GM21737 (cell line): ENCODE results near the gene RBM19.

Source experiments
- ATAC-seq: cut with Tn5 transposase; IDR thresholded peaks from one replicate; pipeline ENCODE4 v1.9.1; 2021; ENCODE audit warnings: mild to moderate bottlenecking, moderate library complexity; ENCODE audit not compliant: unreplicated experiment

Gene RBM19

DNA sequence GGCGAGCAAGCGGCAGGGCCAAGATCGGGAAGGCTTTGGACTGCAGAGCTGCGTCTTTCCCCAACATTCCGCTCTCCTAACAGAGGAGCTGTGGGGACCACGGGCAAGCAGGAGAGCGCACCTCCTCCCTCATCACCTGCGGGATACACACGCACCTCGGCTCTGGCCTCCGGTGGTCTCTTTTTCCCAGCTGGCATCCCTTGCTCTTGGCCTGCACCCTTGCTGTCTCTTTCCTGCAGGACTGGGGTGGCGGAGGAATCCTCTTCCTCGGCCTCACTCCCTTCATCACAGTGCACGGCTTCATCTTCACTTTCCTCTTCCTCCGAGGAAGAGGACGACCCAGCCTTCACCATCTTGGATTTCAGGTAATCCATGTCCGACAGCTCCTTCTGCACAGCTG lies 8.5 kb downstream of the RBM19 start:
- no peak for ATAC-seq

DNA sequence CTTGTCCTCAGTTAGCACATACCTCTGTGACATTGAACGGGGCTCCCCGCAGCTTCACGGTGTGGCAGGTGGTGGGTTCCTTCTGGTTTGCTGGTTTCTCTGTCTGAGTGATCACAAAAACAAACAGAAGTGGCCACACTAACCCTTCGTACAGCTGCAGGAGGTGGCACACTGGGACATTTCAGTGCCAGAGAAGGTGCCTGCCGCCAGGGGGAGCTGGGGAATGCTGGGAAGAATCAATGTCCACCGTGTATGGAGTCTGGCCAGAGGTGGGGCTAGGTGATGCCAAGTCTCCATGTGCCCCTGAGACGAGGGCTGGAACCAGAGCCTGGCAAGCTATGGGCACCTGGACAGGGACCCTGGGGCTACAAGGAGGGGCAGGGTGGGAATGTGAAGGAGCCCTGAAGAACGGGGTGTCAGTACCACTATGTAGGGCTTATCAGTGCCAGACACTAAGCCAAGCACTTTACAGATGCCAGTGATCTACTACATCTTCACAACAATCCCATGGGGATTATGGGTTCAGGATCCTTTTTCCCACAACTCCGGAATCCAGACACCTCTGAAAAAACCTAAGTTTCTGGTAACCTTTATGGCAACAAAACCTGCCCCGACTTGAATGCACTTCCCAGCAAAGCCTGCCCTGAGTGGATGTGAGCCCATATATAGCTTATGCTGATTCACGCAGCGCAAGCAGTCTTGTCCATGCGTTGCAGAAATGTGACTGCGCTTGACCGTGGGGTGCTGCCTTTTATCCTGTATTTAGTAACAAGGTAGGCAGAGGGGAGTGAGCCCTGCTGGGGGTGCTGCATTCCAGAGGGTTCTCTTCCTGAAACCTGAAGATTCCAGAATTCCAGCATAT lies 10.8 kb downstream of the RBM19 start:
- no peak for ATAC-seq

DNA sequence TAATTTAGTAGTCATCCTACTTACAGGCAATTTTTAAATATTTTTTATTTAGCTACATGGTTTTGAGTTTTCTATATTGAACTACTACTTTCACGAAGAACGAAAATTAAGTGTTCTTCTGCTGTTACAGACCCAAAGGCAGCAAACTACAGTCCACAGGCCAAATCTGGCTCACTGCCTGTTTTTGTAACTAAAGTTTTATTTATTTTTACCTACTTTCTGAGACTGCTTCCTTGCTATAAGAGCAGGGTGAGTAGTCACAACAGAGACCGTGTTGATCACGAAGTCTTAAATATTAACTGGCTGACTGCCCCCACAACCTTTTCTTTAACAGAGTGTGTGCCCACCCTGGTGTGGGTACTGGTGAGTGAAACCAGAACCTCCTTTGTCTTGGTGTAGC lies 11.6 kb downstream of the RBM19 start:
- ATAC-seq: no peak

DNA sequence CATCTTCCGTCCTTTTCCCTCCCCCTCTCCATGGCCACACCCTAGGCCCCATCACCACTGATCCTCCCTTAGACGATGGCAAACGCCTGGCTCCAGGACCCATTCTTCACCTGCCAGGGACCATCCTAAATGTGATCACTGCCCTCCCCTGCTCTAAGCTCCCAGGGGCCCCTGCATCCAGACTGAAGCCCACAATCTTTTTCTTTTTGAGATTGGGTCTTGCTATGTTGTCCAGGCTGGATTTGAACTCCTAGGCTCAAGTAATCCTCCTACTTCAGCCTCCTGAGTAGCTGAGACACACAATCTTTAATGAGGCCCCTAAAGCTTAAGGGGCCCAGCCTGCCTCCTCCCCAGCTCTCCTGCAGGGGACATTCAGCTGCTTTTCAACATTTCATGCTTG lies 15.3 kb downstream of the RBM19 start:
- ATAC-seq: no peak

DNA sequence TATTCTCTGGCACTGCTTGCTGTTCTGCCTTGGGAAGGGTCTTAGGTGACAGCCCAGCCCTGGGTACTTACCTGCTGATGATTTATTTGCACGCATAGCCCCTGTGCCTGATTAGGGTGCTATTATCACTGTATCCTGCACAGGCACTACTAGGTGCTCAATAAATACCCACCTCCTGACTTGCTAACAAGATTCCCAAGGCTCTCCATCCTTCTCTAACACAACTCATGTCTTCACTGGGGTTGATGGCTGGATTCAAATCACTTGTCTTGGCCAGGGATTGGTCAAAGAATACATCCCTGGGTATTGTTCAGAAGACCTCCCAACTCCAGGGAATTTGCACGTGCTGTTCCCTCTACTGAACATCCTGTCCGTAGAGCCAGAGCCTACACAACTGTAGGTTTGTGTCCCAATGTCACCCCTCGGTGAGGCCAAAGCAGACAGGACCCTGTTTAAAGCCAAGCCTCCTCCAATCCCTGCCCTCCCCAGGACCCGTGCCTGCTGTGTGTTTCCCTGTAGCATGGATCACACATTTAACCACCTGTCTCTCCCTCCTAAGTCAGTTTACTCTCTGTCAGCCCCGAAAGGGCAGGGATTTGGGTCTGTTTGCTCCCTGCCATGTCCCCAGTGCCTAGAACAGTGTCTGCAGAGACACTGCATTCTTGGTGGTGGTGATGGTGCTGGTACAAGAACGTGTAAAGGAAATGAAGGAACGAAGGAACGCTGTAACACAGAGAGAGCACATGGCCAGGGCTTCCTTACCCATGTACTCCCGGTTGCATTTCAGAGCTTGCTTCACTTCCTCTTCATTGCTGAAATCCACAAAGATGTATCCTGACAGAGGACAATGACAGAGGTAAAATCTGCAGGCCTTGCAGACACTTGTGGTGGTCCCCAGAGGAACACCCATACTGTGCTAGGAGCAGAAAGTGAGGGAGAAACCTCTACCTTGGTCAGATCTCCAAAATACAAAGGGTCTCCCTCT lies 16.5 kb downstream of the RBM19 start:
- no peak for ATAC-seq

DNA sequence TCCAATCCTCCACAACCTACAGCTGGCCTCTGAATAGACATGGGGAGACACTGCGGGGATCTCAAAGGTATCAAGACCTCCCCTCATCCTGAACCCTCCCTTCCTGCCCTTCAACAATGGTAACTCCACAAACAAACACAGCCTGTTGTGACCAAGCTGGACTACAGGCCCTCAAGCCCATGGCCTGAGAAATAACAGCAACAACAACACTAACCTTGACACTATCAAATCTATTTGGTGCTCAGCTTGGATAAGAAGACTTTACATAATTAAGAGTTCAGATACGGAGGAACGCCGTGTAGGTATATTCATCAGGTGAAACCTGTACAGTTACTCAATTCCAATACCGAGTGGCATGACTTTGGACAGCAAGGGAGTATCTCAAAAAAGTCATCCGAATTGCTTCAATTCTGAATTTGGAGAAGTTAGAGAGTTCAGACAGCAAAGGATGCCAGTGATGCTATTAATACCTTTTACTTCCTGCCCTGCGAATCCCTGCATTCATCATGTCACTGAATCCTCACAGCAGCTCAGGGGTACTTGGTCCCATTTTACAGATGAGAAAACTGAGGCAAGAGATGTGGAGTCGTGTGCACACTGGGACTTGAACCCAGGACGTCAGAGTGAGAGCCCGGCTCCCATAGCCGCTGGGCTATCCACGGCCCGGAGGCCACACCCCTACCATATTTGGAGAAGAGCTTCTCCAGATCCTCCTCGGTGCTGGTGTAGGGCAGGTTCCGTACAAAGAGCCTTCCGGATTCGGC lies 17.8 kb downstream of the RBM19 start:
- ATAC-seq: no peak

DNA sequence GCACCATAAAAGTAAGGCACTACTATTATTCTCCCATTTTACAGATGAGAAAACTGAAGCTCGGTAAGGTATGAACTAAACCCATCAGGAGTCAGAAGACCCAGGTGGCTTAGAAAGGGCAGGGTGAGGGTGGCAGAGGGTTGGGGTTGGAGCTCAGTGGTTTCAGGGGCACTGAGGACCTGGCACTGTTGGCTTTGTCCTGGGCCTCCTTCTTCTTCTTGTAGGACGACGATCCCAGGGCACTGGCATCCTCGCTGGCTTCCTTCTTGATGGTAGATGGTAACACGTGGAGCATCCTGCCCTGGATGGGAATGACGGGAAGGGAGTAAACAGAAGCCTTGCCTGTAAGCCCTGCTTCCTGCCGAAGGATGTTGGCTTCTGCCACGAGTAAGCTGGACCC lies 19.9 kb downstream of the RBM19 start:
- no peak for ATAC-seq

DNA sequence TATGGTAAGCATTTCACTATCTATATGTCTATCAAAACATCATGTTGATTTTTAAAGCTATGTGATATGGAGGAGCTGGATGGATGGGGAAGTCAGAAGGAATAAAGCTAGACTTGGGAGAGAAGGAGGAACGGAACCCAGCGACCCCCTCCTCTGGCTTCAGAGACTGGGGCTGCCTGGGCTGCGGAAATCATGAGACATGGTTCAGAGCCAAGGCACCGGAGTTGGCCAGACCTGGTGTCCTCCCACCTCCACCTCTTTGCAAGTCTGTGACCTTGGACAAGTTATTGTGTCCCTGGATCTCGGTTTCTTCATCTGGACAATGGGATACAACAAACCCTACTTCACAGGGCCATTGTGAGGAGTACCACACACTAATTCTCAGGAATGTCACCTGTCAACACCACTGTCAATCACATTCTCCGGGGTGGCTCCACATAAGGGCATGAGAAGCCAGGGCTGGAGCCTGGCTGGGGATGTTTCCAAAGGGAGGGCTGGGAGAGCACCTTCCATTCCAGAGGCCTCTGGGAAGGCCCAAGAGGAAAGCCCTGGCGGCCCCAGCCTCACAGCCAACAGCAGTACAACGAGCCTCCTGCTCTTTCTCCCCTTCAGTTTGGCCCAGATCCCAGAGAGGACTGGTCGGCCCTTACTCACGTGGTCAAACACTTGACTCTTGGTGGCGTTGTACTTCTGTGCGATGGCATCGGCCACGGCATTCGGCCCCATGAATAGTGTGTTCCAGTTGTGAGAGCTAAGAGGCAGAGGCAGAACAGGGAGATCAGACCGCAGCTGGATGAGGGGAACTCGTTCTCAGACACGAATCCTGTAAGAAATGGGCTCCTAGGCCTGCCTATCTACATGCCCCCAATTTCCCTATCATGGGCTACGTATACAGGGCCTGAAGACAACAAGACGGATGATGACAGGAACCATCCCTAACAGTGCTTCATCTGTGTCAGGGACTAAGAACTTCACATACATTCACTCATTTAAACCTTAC lies 20.7 kb downstream of the RBM19 start:
- ATAC-seq: no peak

DNA sequence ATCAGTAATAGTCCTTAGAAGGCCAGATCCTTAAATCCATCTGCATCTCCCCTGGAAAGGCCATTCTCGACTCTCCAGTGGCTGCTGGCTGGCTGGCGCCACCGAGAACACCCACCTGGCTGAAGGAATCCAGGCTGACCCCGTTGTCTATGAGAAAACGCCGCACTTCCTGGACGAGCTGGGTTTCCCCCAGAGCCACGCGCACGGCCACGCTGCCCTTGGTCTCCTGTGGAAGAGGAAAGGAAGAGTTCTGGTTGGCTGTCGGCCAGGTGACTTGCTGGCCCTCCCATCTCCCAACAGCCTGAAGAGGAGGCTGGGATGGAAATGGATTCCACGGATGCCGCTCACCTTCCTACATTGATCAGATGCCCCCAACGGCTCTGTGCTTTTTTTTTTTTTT lies 23.9 kb downstream of the RBM19 start:
- no peak for ATAC-seq

DNA sequence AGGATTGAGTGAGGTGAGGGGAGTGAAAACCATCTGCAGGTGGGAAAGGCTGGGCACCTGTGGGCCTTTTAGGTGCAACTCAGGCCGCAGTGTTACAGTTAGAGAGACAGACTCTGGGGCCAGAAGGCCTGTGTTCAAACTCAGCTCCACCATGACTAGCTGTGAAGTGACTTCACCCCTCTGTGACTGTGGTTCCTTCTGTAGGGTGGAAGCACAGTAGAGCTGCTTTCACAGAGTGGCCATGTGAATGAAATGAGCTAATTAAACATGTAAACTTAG lies 25.0 kb downstream of the RBM19 start:
- ATAC-seq: no peak

DNA sequence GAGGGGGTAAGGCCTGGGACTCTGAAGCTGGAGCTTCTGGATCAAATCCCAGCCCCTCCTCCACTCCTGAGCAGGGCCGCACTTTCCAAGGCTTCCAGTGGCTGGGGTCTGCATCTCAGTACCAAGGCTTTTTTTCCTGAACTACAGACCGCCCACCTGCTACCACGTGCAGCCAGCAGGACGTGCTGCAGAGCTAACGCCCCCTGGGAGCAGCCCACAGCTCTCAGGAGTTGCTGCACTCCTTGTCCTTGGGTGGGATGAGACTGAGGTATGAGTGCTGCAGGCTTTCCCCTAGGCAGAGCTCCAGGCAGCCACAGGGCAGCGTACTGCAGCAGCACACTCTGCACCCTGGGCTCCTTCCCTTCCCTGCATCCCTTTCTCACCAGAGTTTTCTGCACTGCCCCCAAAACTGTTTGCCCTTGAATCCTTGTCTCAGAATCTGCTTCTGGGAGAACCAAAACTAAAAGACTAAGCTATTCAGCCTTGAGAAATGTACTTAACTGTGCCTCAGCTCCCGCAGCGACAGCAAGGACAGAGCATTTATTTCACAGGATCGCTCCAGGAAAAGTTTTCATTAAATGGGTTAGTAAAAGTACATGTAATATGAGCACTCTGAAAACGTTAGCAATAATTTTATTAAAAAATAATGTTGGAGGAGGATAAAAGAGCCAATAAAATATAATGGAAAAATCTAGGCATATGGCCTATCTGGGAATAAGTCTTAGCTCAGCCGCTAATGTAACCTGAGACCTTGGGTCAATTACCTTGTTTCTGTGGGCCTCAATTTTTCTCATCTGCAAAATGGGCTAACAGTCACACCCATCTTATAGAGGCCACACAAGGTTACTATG lies 25.5 kb downstream of the RBM19 start:
- ATAC-seq: no peak

DNA sequence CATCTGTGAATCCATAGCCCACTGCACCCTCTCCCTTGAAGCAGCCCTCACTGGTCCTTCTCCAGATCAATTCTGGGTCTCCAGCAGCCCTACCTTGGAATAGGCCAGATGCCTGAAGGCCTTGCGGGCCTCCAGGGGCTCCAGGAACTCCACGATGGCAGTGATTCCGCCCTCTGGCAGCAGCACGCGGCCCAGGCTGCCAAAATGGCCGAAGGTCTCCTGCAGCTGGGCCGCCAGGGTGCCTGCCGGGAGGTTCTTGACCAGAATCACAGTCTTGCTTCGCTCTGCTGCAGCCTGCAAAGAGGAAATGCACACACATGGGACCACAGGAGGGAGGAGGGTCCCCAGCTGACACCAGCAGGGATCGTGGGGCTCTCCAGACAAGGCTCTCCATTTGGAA lies 26.3 kb downstream of the RBM19 start:
- no peak for ATAC-seq

DNA sequence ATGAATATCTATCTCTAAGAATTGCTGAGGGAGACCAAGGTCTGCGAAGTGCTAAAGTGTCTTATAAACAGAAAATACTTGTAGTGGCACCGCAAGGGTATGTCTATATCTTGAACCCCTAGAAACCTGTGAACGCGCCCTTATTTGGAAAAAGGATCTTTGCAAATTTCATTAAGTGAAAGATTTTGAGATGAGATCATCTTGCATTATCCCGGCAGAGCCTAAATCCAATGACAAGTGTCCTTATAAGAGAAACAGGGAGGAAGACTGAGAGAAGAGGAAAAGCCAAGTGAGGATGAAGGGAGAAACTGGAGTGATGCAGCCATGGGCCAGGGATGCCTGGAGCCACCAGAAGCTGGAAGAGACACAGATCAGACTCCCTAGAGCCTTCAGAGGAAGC lies 27.7 kb downstream of the RBM19 start:
- ATAC-seq: no peak

DNA sequence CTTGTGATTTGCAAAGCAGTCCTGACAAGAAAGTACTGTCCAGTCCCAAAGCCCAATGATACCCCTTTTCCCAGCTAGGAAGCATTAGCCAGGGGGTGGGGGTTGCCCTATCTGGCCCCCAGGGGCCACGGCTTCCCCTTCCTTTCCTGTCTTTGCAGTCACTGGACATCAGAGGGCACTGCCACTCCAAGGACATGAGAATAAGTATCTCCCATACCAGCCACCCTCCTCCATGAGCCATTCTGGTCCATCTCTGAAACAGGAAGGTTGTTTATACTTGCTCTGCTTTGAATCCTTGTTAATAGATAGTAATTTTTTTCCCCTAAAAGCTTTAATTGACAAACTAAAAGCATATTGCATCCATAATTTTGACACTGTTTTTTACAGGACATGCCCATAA lies 29.7 kb downstream of the RBM19 start:
- no peak for ATAC-seq

DNA sequence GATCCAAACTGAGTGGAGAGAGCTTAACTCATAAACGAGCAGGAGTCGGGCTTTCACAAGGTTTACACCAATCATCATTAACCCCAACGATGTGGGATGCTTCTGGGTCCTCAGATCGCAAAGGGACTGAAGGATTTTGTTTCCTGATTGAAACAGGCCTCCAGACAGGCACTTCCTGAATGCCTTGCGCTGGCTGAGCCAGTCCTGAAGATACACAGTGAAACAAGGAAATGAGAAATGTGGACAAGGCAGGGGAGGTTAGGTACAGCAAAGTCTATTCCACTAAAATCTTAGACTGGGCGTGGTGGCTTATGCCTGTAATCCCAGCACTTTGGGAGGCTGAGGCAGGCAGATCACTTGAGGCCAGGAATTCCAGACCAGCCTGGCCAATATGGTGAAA lies 30.7 kb downstream of the RBM19 start:
- no peak for ATAC-seq

DNA sequence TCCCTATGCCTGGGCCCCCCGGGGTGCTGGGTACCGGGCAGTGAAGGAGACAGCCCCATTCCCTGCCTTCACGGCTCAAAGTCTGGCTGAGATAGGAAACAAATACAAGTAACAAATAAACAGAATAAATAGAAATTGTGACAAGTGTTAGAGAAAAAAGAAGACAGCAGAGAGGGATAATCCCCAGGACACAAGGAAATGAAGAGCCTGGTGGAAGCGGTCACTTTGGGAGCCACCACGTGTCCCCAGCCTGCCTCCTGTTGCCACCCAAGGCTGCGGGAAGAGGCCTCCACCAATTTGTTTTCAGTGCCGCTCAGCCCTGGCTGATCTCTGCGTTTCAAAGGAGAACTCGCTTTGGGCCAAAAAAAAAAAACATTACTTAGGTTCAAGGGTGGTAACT lies 31.2 kb downstream of the RBM19 start:
- ATAC-seq: no peak

DNA sequence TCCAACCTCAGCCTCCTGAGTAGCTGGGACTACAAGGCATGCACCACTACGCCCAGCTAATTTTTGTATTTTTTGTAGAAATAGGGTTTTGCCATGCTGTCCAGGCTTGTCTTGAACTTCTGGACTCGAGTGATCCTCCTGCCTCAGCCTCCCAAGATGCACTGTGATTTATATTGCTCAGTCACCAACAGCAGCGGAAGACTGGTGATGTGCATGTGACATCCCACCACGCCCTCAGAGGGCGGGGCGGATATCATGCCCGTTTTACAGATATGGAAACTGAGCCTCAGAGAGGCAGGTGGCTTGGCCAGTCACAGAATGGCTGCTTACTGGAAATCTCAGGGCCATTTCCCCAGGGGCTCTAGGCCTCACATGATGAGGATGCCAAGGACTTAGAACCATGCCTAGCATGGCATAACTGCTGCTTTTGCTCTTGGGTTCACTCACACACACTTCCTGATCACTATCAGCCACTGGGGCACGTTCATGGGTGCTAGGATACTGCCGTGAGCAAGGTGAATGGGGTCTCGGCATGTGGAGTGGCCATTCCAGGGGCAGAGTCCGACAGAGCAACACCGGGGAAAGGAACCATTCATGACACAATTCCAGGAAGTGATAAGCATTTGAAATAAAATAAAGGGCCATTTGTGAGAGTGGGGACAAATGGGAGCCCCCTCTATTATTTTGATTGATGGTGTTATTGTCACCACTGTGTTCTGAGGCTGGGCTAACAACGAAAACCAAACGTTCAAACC lies 31.9 kb downstream of the RBM19 start:
- ATAC-seq: no peak

DNA sequence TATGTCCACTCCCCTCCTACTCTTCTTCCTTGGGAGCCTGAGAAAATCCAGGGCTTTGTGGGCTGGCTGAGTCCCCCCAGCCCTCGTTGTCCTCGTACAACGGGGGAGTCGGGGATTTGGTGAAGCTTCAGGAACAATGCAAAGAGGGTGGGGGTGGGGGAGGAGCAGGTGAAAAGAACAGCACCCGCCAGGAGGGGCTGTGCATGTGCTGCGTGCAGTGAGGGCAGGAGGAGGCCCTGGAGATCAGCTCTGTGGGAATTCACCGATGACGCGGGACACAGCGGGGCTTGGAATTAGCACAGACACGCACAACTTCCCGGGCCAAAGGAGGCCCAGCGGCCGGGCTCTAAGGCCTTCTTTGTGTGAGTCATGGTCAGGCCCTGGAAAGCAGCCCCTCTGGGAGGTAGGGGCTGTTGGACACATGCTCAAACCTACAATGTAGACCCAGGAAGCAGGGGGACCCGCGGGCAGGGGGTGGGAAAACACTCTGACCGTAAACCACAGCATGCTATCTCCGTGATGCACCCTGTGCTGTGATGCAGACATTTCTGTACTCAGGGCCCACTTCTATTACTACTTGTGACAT lies 32.8 kb downstream of the RBM19 start:
- ATAC-seq: no peak
